IMR-90 (cell line): ENCODE results near the gene INCA1. TPM values are rescaled to one million over a fixed set of nuclear protein-coding genes. Genes with fewer than 3 reads are reported as not detected.

ENCODE experiments used
- ATAC-seq: fragments of 200-7000 bp; cut with Tn5 transposase; 2 replicates; pipeline ENCODE4 v1.9.1; 2020; ENCODE audit warnings: low read depth, mild to moderate bottlenecking, moderate library complexity
- BruUV-seq: library from RNA; stranded (reverse); fragments of 400-500 nt; replicated peaks from 2 replicates; lab custom pipeline; 2021; lab: Mats Ljungman, UMichigan
- CTCF ChIA-PET: fragments of 300-600 bp; formaldehyde crosslinking; extraction: SDS; loops from one replicate; lab custom pipeline; 2021; ENCODE audit warnings: antibody characterized with exemption; lab: Yijun Ruan, JAX
- POLR2A ChIA-PET: fragments of 300-600 bp; sonication (Branson Sonifier 250); formaldehyde crosslinking; loops from one replicate; lab custom pipeline; 2022; ENCODE audit warnings: antibody characterized with exemption; ENCODE audit not compliant: unreplicated experiment; lab: Charles Lee
- DNase-seq: peaks from one replicate; pipeline ENCODE4 v3.0.0; 2013
- H2AFZ ChIP-seq: replicated peaks from 2 replicates; pipeline ENCODE3; 2013; ENCODE audit warnings: low read length, mild to moderate bottlenecking; ENCODE audit not compliant: poor library complexity
- H2AK5ac ChIP-seq: 2 replicates; pipeline ENCODE4 v1.6.1; 2013; ENCODE audit warnings: low read depth, low read length, inconsistent platforms
- H2AK9ac ChIP-seq: replicated peaks from 2 replicates; pipeline ENCODE3; 2013; ENCODE audit warnings: mild to moderate bottlenecking, low read depth, low read length, moderate library complexity; ENCODE audit not compliant: poor library complexity
- H2BK120ac ChIP-seq: 2 replicates; pipeline ENCODE4 v1.6.1; 2013; ENCODE audit warnings: low read depth, low read length, inconsistent platforms
- H2BK15ac ChIP-seq: 3 replicates; pipeline ENCODE4 v1.6.1; 2013; ENCODE audit warnings: low read depth, low read length, inconsistent platforms
- H2BK20ac ChIP-seq: 2 replicates; pipeline ENCODE4 v1.6.1; 2013; ENCODE audit warnings: low read depth, mild to moderate bottlenecking, inconsistent platforms, low read length, moderate library complexity
- H2BK5ac ChIP-seq: 2 replicates; pipeline ENCODE4 v1.6.1; 2013; ENCODE audit warnings: mild to moderate bottlenecking, low read depth, low read length, inconsistent platforms; ENCODE audit not compliant: poor library complexity, severe bottlenecking
- H3K14ac ChIP-seq: replicated peaks from 2 replicates; pipeline ENCODE4 v1.6.1; 2013; ENCODE audit warnings: low read depth, low read length, inconsistent platforms
- H3K18ac ChIP-seq: 2 replicates; pipeline ENCODE4 v1.6.1; 2013; ENCODE audit warnings: low read depth, low read length, control low read depth
- H3K23ac ChIP-seq: 2 replicates; pipeline ENCODE4 v1.6.1; 2013; ENCODE audit warnings: low read depth, low read length, inconsistent platforms
- H3K27ac ChIP-seq: 2 replicates; pipeline ENCODE4 v1.5.1; 2013; ENCODE audit warnings: mild to moderate bottlenecking, control low read depth, low read length; ENCODE audit not compliant: insufficient read depth
- H3K27me3 ChIP-seq: 2 replicates; pipeline ENCODE4 v1.6.1; 2013; ENCODE audit warnings: low read length; ENCODE audit not compliant: control insufficient read depth, insufficient read depth
- H3K36me3 ChIP-seq: 2 replicates; pipeline ENCODE4 v1.6.1; 2013; ENCODE audit warnings: low read length, mixed read lengths; ENCODE audit not compliant: control insufficient read depth, insufficient read depth
- H3K4ac ChIP-seq: 2 replicates; pipeline ENCODE4 v1.6.1; 2013; ENCODE audit warnings: low read depth, low read length, inconsistent platforms
- H3K4me1 ChIP-seq: 2 replicates; pipeline ENCODE4 v1.6.1; 2013; ENCODE audit warnings: low read length, mixed read lengths; ENCODE audit not compliant: control insufficient read depth, insufficient read depth
- H3K4me2 ChIP-seq: 2 replicates; pipeline ENCODE4 v1.6.1; 2013; ENCODE audit warnings: low read depth, mild to moderate bottlenecking, control low read depth, low read length, moderate library complexity
- H3K4me3 ChIP-seq: 2 replicates; pipeline ENCODE4 v1.5.1; 2013; ENCODE audit warnings: low read depth, mild to moderate bottlenecking, control low read depth, low read length, moderate library complexity; ENCODE audit not compliant: insufficient read depth
- H3K56ac ChIP-seq: 2 replicates; pipeline ENCODE4 v1.6.1; 2013; ENCODE audit warnings: low read length, inconsistent platforms; ENCODE audit not compliant: insufficient read depth; ENCODE audit errors: extremely low read depth
- H3K79me1 ChIP-seq, 2 experiments: 2 replicates each; pipeline ENCODE4 v1.6.1; 2013; ENCODE audit warnings: low read length in 2 of 2, inconsistent platforms in 1 of 2, low read depth in 1 of 2
- H3K9ac ChIP-seq: 2 replicates; pipeline ENCODE4 v1.6.1; 2013; ENCODE audit warnings: low read depth, low read length, control low read depth
- H3K9me1 ChIP-seq: 2 replicates; pipeline ENCODE4 v1.6.1; 2013; ENCODE audit warnings: low read length, inconsistent platforms; ENCODE audit not compliant: insufficient read depth
- H3K9me3 ChIP-seq: 2 replicates; pipeline ENCODE4 v1.6.1; 2013; ENCODE audit warnings: low read length; ENCODE audit not compliant: control insufficient read depth, insufficient read depth
- H4K20me1 ChIP-seq: 2 replicates; pipeline ENCODE4 v1.6.1; 2013; ENCODE audit warnings: low read length, inconsistent platforms; ENCODE audit not compliant: insufficient read depth
- H4K5ac ChIP-seq: 2 replicates; pipeline ENCODE4 v1.6.1; 2013; ENCODE audit warnings: mild to moderate bottlenecking, low read depth, low read length, control low read depth
- H4K8ac ChIP-seq, 2 experiments: 2 replicates each; pipeline ENCODE4 v1.6.1; 2013; ENCODE audit warnings: low read depth in 2 of 2, low read length in 2 of 2, control low read depth in 1 of 2, inconsistent platforms in 1 of 2
- H4K91ac ChIP-seq: 2 replicates; pipeline ENCODE4 v1.6.1; 2013; ENCODE audit warnings: low read depth, low read length, inconsistent platforms; ENCODE audit not compliant: insufficient read depth
- BHLHE40 ChIP-seq: fragments of 150-350 bp; IDR thresholded peaks from 2 replicates; pipeline ENCODE4 v1.6.1; 2016; ENCODE audit warnings: mild to moderate bottlenecking, low read depth, low read length
- CEBPB ChIP-seq: IDR thresholded peaks from 2 replicates; pipeline ENCODE4 v1.6.1; 2012; ENCODE audit warnings: low read depth, low read length, improper control_type of control experiment
- CTCF ChIP-seq: conservative IDR thresholded peaks from 2 replicates; pipeline ENCODE4 v1.5.1; 2012; ENCODE audit warnings: mild to moderate bottlenecking, low read depth, low read length, improper control_type of control experiment
- ELK1 ChIP-seq: fragments of 150-350 bp; IDR thresholded peaks from 2 replicates; pipeline ENCODE4 v1.6.1; 2016; ENCODE audit warnings: low read depth, mild to moderate bottlenecking, low read length, moderate library complexity, borderline replicate concordance
- FOS ChIP-seq: fragments of 150-350 bp; IDR thresholded peaks from 2 replicates; pipeline ENCODE4 v1.6.1; 2016; ENCODE audit warnings: low read depth, low read length
- MAFK ChIP-seq: IDR thresholded peaks from 2 replicates; pipeline ENCODE4 v1.6.1; 2012; ENCODE audit warnings: low read depth, low read length, improper control_type of control experiment
- MXI1 ChIP-seq: IDR thresholded peaks from 2 replicates; pipeline ENCODE4 v1.6.1; 2012; ENCODE audit warnings: low read depth, mild to moderate bottlenecking, low read length, moderate library complexity, borderline replicate concordance
- NFE2L2 ChIP-seq: fragments of 150-350 bp; IDR thresholded peaks from 2 replicates; pipeline ENCODE4 v1.6.1; 2016; ENCODE audit warnings: low read depth, mild to moderate bottlenecking, low read length
- POLR2A ChIP-seq: IDR thresholded peaks from 2 replicates; pipeline ENCODE4 v1.6.1; 2012; ENCODE audit warnings: mild to moderate bottlenecking, low read depth, low read length
- RAD21 ChIP-seq: IDR thresholded peaks from 2 replicates; pipeline ENCODE4 v1.6.1; 2012; ENCODE audit warnings: low read length, improper control_type of control experiment
- RCOR1 ChIP-seq: IDR thresholded peaks from 2 replicates; pipeline ENCODE4 v1.6.1; 2012; ENCODE audit warnings: mild to moderate bottlenecking, low read length, improper control_type of control experiment; ENCODE audit not compliant: insufficient replicate concordance
- RFX5 ChIP-seq: IDR thresholded peaks from 2 replicates; pipeline ENCODE4 v1.8.0; 2012; ENCODE audit warnings: low read depth, mild to moderate bottlenecking, low read length, moderate library complexity
- SMC3 ChIP-seq: fragments of 150-350 bp; IDR thresholded peaks from 2 replicates; pipeline ENCODE4 v1.6.1; 2016; ENCODE audit warnings: low read depth, mild to moderate bottlenecking, antibody characterized with exemption, low read length, moderate library complexity
- USF2 ChIP-seq: fragments of 150-350 bp; IDR thresholded peaks from 2 replicates; pipeline ENCODE4 v1.6.1; 2017; ENCODE audit warnings: mild to moderate bottlenecking, antibody characterized with exemption, low read length, low read depth
- WGBS, 2 experiments: methylation state at CpG; one replicate each; pipeline versions ENCODE4 v1.1.5 to v1.1.7; 2013; ENCODE audit warnings: missing lambda C conversion rate in 2 of 2; ENCODE audit not compliant: insufficient read length in 1 of 2; ENCODE audit errors: extremely low coverage in 2 of 2; 5-methylcytosine and 5-hydroxymethylcytosine counted together
- dilution Hi-C: fragments of 300-500 bp; cut with HindIII; formaldehyde crosslinking; loops from one replicate; pipeline ENCODE4 v1.14.3; 2018; ENCODE audit warnings: low sequenced_read_pairs; ENCODE audit not compliant: unreplicated experiment
- in situ Hi-C: fragments of 300-500 bp; cut with MboI; formaldehyde crosslinking; loops from 3 replicates; pipeline ENCODE4 v1.14.3; 2019; ENCODE audit warnings: low sequenced_read_pairs, inconsistent platforms, mixed read lengths
- intact Hi-C: fragments of 100-400 bp; cut with micrococcal nuclease; formaldehyde crosslinking; loops from 2 replicates; pipeline ENCODE4 v1.10.0; 2022
- polyA plus RNA-seq, 3 experiments: library from polyadenylated mRNA; depleted of rRNA; stranded (reverse); fragments of >200 nt; gene quantifications; 2 replicates each; pipeline ENCODE4 v1.2.3, GENCODE V29; 2012; ENCODE audit warnings: low replicate concordance in 1 of 3
- total RNA-seq: library from RNA; depleted of rRNA; stranded (reverse); fragments of >200 nt; gene quantifications from 2 replicates; pipeline ENCODE4 v1.2.3, GENCODE V29; 2012

Gene INCA1
- total and polyA plus RNA-seq, 2 of the 4 experiments (the other 2 are of a cell fraction): 0.18 to 0.51 TPM

GRCh38 chr17:4958102-4958501, 39.2 kb downstream of the INCA1 start:
- in situ Hi-C loops: no loop called here
- Histone ChIP-seq H3K36me3 (peaks cover 20% of the 10 kb centered on the region), H4K20me1 (no peaks in the 10 kb centered on the region), H4K91ac (no peak overlapping the region), H3K56ac (no peak overlapping the region), H3K18ac (no peak overlapping the region), H3K4me3 (no peak overlapping the region), H2BK15ac (no peak overlapping the region), H2BK120ac (no peak overlapping the region), H2AK9ac (no peak overlapping the region), H3K9me1 (peaks cover 14% of the 10 kb centered on the region; the same call in 1 of the 2 replicates), H2BK20ac (no peak overlapping the region), H3K9ac (no peak overlapping the region), H2AK5ac (no peak overlapping the region), H3K4me1 (peaks cover 9% of the 10 kb centered on the region), H2BK5ac (no peak overlapping the region), H3K4me2 (no peak overlapping the region), H3K27me3 (no peaks in the 10 kb centered on the region), H2AFZ (no peak overlapping the region), H3K14ac (no peak overlapping the region), H3K79me1 (peaks cover 3 to 23% of the 10 kb centered on the region in 2 experiments; a peak in 3 of 4 replicates), H4K5ac (no peak overlapping the region), H3K4ac (no peak overlapping the region), H3K9me3 (no peaks in the 10 kb centered on the region), H4K8ac (no peak overlapping the region), H3K27ac (no peak overlapping the region), H3K23ac (no peak overlapping the region)
- TF ChIP-seq NFE2L2: no peak
- no peak for TF ChIP-seq ELK1
- no peak for TF ChIP-seq BHLHE40
- no peak for TF ChIP-seq FOS
- no peak for TF ChIP-seq CEBPB
- no peak for TF ChIP-seq MXI1
- no peak for TF ChIP-seq RAD21
- no peak for TF ChIP-seq SMC3
- TF ChIP-seq RCOR1: no peak
- TF ChIP-seq MAFK: no peak
- TF ChIP-seq USF2: no peak
- no peak for TF ChIP-seq CTCF
- no peak for TF ChIP-seq POLR2A
- no peak for TF ChIP-seq RFX5
- dilution Hi-C loops: no loop called here
- POLR2A ChIA-PET: interaction anchor here (1.1 kb wide), 1 partner anchor 8 kb away, joined by 3 read pairs; no protein-coding TSS in a partner anchor
- ATAC-seq (no peak), DNase-seq (no peak)
- BruUV-seq: no TSS peak
- WGBS, 2 experiments: 92% methylated on average over 2 of the region's 3 CpGs; no CpG with 5 or more reads in 1 of the 2 experiments
- intact Hi-C loops: no loop called here
- CTCF ChIA-PET: no interaction called here
